Measurements from ENCODE around the gene ERBB4.
"Not testable (repeated sequence)": the region's sequence is repeated elsewhere in the genome, so short reads cannot be mapped to it uniquely, and the experiment has no call there.

The ERBB4 gene

GRCh38 chr2:212465456-212465855, 73.1 kb downstream of the ERBB4 start:
- no peak overlapping the region for H3K27ac ChIP-seq
- TF ChIP-seq CTCF (IDR thresholded peaks at IDR 0.05) (no peak), ZFX (IDR thresholded peaks at IDR 0.05; ENCODE audit: borderline replicate concordance) (no peak)

- H3K27ac ChIP-seq, result not testable (repeated sequence)
These were observed 76.9 kb downstream of the ERBB4 start for GRCh38 chr2:212461708-212462107.

- TF ChIP-seq ZFX (IDR thresholded peaks at IDR 0.05; ENCODE audit: borderline replicate concordance) (no peak), CTCF (IDR thresholded peaks at IDR 0.05) (no peak)
These were observed 84.5 kb downstream of the ERBB4 start for GRCh38 chr2:212454149-212454548.

GRCh38 chr2:212451786-212452231, 86.8 kb downstream of the ERBB4 start:
- H3K27ac ChIP-seq, result no peak overlapping the region
- TF ChIP-seq ZFX (IDR thresholded peaks at IDR 0.05; ENCODE audit: borderline replicate concordance), result no peak

More at GRCh38 chr2:212454149-212454548, 84.5 kb downstream of the ERBB4 start:
- H3K27ac ChIP-seq, result no peak overlapping the region

GRCh38 chr2:212448698-212449097, 89.9 kb downstream of the ERBB4 start:
- H3K27ac ChIP-seq, result no peak overlapping the region
- TF ChIP-seq CTCF (IDR thresholded peaks at IDR 0.05) (no peak), ZFX (IDR thresholded peaks at IDR 0.05; ENCODE audit: borderline replicate concordance) (no peak)

GRCh38 chr2:212441821-212442220, 96.8 kb downstream of the ERBB4 start:
- no peak for TF ChIP-seq CTCF (IDR thresholded peaks at IDR 0.05)
- no peak for TF ChIP-seq ZFX (IDR thresholded peaks at IDR 0.05; ENCODE audit: borderline replicate concordance)
- no peak overlapping the region for H3K27ac ChIP-seq

GRCh38 chr2:212441141-212441540, 97.5 kb downstream of the ERBB4 start:
- no peak for TF ChIP-seq CTCF (IDR thresholded peaks at IDR 0.05)
- no peak for TF ChIP-seq ZFX (IDR thresholded peaks at IDR 0.05; ENCODE audit: borderline replicate concordance)
- H3K27ac ChIP-seq, result no peak overlapping the region

GRCh38 chr2:212428681-212429478, 109.7 kb downstream of the ERBB4 start:
- no peak overlapping the region for H3K27ac ChIP-seq
- TF ChIP-seq CTCF (IDR thresholded peaks at IDR 0.05), result no peak
- no peak for TF ChIP-seq ZFX (IDR thresholded peaks at IDR 0.05; ENCODE audit: borderline replicate concordance)

All from 22Rv1 (cell line).